ENCODE results near the gene FMNL2.

Gene FMNL2

GRCh38 chr2:152337511-152337903, 2.5 kb downstream of the FMNL2 start:
- H3K4me1 ChIP-seq (ENCODE audit: control insufficient read depth in 2 of 2, insufficient read depth in 2 of 2, low read length in 2 of 2): peaks cover 7 to 9% of the 10 kb centered on the region in 2 donors
- H3K4me3 ChIP-seq (ENCODE audit: low read length in 2 of 2): no peak overlapping the region
- no peak overlapping the region for H3K9ac ChIP-seq (ENCODE audit: low read depth in 1 of 2, low read length in 2 of 2)
- H3K36me3 ChIP-seq (ENCODE audit: control insufficient read depth in 2 of 2, insufficient read depth in 2 of 2, low read length in 2 of 2): no peaks in the 10 kb centered on the region
- H3K27me3 ChIP-seq (ENCODE audit: control insufficient read depth in 2 of 2, insufficient read depth in 2 of 2, low read length in 2 of 2): no peaks in the 10 kb centered on the region
- no peak overlapping the region for H3K27ac ChIP-seq (ENCODE audit: low read depth in 2 of 2, low read length in 2 of 2)
- no peaks in the 10 kb centered on the region for H3K9me3 ChIP-seq (ENCODE audit: control insufficient read depth in 2 of 2, low read length in 2 of 2)

GRCh38 chr2:152339556-152340286, 4.7 kb downstream of the FMNL2 start:
- H3K9me3 ChIP-seq (ENCODE audit: control insufficient read depth in 2 of 2, low read length in 2 of 2): no peaks in the 10 kb centered on the region
- H3K27ac ChIP-seq (ENCODE audit: low read depth in 2 of 2, low read length in 2 of 2): no peak overlapping the region
- H3K27me3 ChIP-seq (ENCODE audit: control insufficient read depth in 2 of 2, insufficient read depth in 2 of 2, low read length in 2 of 2): no peaks in the 10 kb centered on the region
- H3K36me3 ChIP-seq (ENCODE audit: control insufficient read depth in 2 of 2, insufficient read depth in 2 of 2, low read length in 2 of 2): no peaks in the 10 kb centered on the region
- peaks cover 7% of the 10 kb centered on the region in 2 donors for H3K4me1 ChIP-seq (ENCODE audit: control insufficient read depth in 2 of 2, insufficient read depth in 2 of 2, low read length in 2 of 2)
- H3K4me3 ChIP-seq (ENCODE audit: low read length in 2 of 2): no peak overlapping the region
- H3K9ac ChIP-seq (ENCODE audit: low read depth in 1 of 2, low read length in 2 of 2): no peak overlapping the region

DNA sequence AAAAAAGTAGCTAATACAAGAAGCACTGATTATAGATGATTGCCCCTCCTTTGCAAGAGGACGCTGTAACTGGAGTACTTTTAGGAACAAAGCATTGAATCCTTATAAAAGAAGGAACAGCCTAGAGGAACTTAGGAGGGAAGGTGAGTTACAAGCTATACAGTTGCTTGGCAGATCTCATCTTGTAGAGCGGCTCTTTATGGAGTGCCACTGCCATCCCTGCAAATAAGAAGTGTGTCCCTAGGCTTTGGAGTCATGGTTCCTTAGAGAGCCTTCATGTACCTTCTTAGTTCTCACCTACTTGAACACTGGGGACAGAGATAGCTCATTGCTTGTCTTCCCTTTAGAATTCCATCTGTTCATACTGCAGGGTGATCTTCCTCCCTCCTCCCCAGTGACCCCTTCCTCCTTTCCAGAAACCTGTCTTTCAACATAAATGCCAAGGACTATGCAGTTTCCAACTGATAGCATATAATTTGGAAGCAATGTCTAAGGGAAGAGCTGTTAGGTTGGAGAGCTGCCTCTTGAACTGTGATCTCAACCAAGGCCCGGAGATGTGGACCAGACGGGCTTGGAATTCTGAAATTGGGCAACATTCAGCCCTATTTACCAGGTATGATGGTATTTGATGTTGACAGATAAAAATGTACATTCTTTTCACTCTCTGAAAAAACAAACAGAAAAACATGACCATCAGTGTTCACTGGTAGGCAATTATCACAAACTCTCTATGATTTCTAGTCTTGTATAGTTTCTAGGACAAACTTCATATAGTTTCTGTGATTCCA, 7.5 kb downstream of the FMNL2 start:
- no peaks in the 10 kb centered on the region for H3K27me3 ChIP-seq (ENCODE audit: control insufficient read depth in 2 of 2, insufficient read depth in 2 of 2, low read length in 2 of 2)
- no peak overlapping the region for H3K27ac ChIP-seq (ENCODE audit: low read depth in 2 of 2, low read length in 2 of 2)
- H3K4me1 ChIP-seq (ENCODE audit: control insufficient read depth in 2 of 2, insufficient read depth in 2 of 2, low read length in 2 of 2): no peaks in the 10 kb centered on the region
- no peak overlapping the region for H3K4me3 ChIP-seq (ENCODE audit: low read length in 2 of 2)
- no peaks in the 10 kb centered on the region for H3K36me3 ChIP-seq (ENCODE audit: control insufficient read depth in 2 of 2, insufficient read depth in 2 of 2, low read length in 2 of 2)
- H3K9ac ChIP-seq (ENCODE audit: low read depth in 1 of 2, low read length in 2 of 2): no peak overlapping the region
- no peaks in the 10 kb centered on the region for H3K9me3 ChIP-seq (ENCODE audit: control insufficient read depth in 2 of 2, low read length in 2 of 2)

- no peaks in the 10 kb centered on the region for H3K9me3 ChIP-seq (ENCODE audit: control insufficient read depth in 2 of 2, low read length in 2 of 2)
- H3K9ac ChIP-seq (ENCODE audit: low read depth in 1 of 2, low read length in 2 of 2): no peak overlapping the region
- no peaks in the 10 kb centered on the region for H3K36me3 ChIP-seq (ENCODE audit: control insufficient read depth in 2 of 2, insufficient read depth in 2 of 2, low read length in 2 of 2)
- H3K4me1 ChIP-seq (ENCODE audit: control insufficient read depth in 2 of 2, insufficient read depth in 2 of 2, low read length in 2 of 2): no peaks in the 10 kb centered on the region
- no peaks in the 10 kb centered on the region for H3K27me3 ChIP-seq (ENCODE audit: control insufficient read depth in 2 of 2, insufficient read depth in 2 of 2, low read length in 2 of 2)
- no peak overlapping the region for H3K27ac ChIP-seq (ENCODE audit: low read depth in 2 of 2, low read length in 2 of 2)
- H3K4me3 ChIP-seq (ENCODE audit: low read length in 2 of 2): no peak overlapping the region
Observed at GRCh38 chr2:152343426-152343825, 8.5 kb downstream of the FMNL2 start.

GRCh38 chr2:152344579-152345195, 9.7 kb downstream of the FMNL2 start:
- no peak overlapping the region for H3K9ac ChIP-seq (ENCODE audit: low read depth in 1 of 2, low read length in 2 of 2)

DNA sequence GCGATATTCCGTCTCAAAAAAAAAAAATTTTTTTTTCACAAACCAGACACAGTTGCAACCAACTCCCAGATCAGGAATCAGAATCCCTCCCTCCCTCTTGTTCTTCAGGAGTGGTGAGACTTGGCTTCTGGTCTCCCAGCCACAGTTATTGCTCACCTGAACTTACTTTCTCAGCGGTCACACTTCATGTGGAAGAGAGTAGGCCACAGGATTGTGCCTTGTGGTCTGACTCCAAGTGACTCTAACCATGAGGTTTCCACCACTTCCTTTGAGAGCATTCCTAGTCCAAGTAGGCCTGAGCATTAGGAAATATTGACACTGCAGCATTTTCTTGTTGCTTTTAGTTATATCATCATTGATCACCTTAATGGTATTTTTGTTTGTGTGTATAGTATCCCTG, 12.1 kb downstream of the FMNL2 start:
- H3K36me3 ChIP-seq (ENCODE audit: control insufficient read depth in 2 of 2, insufficient read depth in 2 of 2, low read length in 2 of 2): no peaks in the 10 kb centered on the region
- no peak overlapping the region for H3K27ac ChIP-seq (ENCODE audit: low read depth in 2 of 2, low read length in 2 of 2)
- no peaks in the 10 kb centered on the region for H3K9me3 ChIP-seq (ENCODE audit: control insufficient read depth in 2 of 2, low read length in 2 of 2)
- H3K27me3 ChIP-seq (ENCODE audit: control insufficient read depth in 2 of 2, insufficient read depth in 2 of 2, low read length in 2 of 2): no peaks in the 10 kb centered on the region
- no peaks in the 10 kb centered on the region for H3K4me1 ChIP-seq (ENCODE audit: control insufficient read depth in 2 of 2, insufficient read depth in 2 of 2, low read length in 2 of 2)
- H3K4me3 ChIP-seq (ENCODE audit: low read length in 2 of 2): no peak overlapping the region
- H3K9ac ChIP-seq (ENCODE audit: low read depth in 1 of 2, low read length in 2 of 2): no peak overlapping the region

More at GRCh38 chr2:152344579-152345195, 9.7 kb downstream of the FMNL2 start:
- Histone ChIP-seq H3K27me3 (ENCODE audit: control insufficient read depth in 2 of 2, insufficient read depth in 2 of 2, low read length in 2 of 2) (no peaks in the 10 kb centered on the region), H3K4me1 (ENCODE audit: control insufficient read depth in 2 of 2, insufficient read depth in 2 of 2, low read length in 2 of 2) (no peaks in the 10 kb centered on the region), H3K27ac (ENCODE audit: low read depth in 2 of 2, low read length in 2 of 2) (no peak overlapping the region), H3K9me3 (ENCODE audit: control insufficient read depth in 2 of 2, low read length in 2 of 2) (no peaks in the 10 kb centered on the region), H3K4me3 (ENCODE audit: low read length in 2 of 2) (no peak overlapping the region), H3K36me3 (ENCODE audit: control insufficient read depth in 2 of 2, insufficient read depth in 2 of 2, low read length in 2 of 2) (no peaks in the 10 kb centered on the region)

- no peaks in the 10 kb centered on the region for H3K9me3 ChIP-seq (ENCODE audit: control insufficient read depth in 2 of 2, low read length in 2 of 2)
- H3K9ac ChIP-seq (ENCODE audit: low read depth in 1 of 2, low read length in 2 of 2): no peak overlapping the region
- H3K36me3 ChIP-seq (ENCODE audit: control insufficient read depth in 2 of 2, insufficient read depth in 2 of 2, low read length in 2 of 2): no peaks in the 10 kb centered on the region
- H3K27me3 ChIP-seq (ENCODE audit: control insufficient read depth in 2 of 2, insufficient read depth in 2 of 2, low read length in 2 of 2): no peaks in the 10 kb centered on the region
- no peak overlapping the region for H3K4me3 ChIP-seq (ENCODE audit: low read length in 2 of 2)
- H3K27ac ChIP-seq (ENCODE audit: low read depth in 2 of 2, low read length in 2 of 2): no peak overlapping the region
- H3K4me1 ChIP-seq (ENCODE audit: control insufficient read depth in 2 of 2, insufficient read depth in 2 of 2, low read length in 2 of 2): peaks cover 0 to 3% of the 10 kb centered on the region in 2 donors
Observed at GRCh38 chr2:152348388-152348787, 13.4 kb downstream of the FMNL2 start.

DNA sequence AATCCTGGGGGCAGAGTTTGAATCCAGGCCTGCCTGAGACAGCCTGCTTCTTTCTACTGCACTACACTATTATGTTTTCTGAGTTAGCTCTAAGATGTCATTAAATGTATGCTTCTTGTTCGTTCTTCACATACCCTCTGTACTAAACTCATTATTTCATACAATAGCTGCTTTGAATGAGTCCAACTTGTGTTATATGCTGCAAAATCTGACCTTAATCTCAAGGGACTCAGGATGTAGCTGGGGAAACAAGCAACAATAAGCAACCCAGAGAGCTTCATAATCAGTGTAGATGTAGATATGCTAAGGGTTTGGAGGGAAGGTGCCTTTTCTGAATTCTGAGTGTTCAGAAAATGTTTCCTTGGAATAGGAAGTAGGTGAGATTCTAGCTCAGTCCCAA, 14.4 kb downstream of the FMNL2 start:
- no peak overlapping the region for H3K27ac ChIP-seq (ENCODE audit: low read depth in 2 of 2, low read length in 2 of 2)
- H3K4me1 ChIP-seq (ENCODE audit: control insufficient read depth in 2 of 2, insufficient read depth in 2 of 2, low read length in 2 of 2): peaks cover 0 to 3% of the 10 kb centered on the region in 2 donors
- no peaks in the 10 kb centered on the region for H3K9me3 ChIP-seq (ENCODE audit: control insufficient read depth in 2 of 2, low read length in 2 of 2)
- no peaks in the 10 kb centered on the region for H3K36me3 ChIP-seq (ENCODE audit: control insufficient read depth in 2 of 2, insufficient read depth in 2 of 2, low read length in 2 of 2)
- no peaks in the 10 kb centered on the region for H3K27me3 ChIP-seq (ENCODE audit: control insufficient read depth in 2 of 2, insufficient read depth in 2 of 2, low read length in 2 of 2)
- H3K9ac ChIP-seq (ENCODE audit: low read depth in 1 of 2, low read length in 2 of 2): no peak overlapping the region
- H3K4me3 ChIP-seq (ENCODE audit: low read length in 2 of 2): no peak overlapping the region

DNA sequence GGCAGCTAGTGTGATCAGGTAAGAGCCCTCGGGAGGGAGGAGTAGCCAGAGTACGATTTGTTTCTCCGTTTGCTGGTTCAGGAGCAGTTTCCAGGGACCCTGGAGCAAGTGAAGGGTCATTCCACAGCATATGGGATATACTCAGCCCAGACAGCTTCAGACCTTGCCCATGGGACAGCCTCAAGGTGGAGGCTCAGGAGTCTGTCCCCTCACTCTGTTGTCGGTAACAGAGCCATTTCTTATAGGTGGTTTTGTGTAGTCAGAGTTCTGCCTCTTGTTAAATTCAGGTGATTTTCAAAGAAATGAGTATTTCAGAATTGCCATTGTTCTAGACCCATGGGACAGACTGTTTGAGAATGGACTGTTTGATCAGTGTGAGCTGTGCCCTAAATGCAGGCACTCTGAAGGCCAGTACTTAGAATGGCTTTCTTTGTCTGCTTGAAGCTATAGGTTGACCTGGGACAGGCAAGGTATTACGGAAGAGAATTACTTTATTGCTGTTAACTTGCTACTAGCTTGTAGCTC, 15.2 kb downstream of the FMNL2 start:
- no peaks in the 10 kb centered on the region for H3K9me3 ChIP-seq (ENCODE audit: control insufficient read depth in 2 of 2, low read length in 2 of 2)
- no peaks in the 10 kb centered on the region for H3K36me3 ChIP-seq (ENCODE audit: control insufficient read depth in 2 of 2, insufficient read depth in 2 of 2, low read length in 2 of 2)
- no peak overlapping the region for H3K9ac ChIP-seq (ENCODE audit: low read depth in 1 of 2, low read length in 2 of 2)
- no peak overlapping the region for H3K4me3 ChIP-seq (ENCODE audit: low read length in 2 of 2)
- peaks cover 0 to 3% of the 10 kb centered on the region in 2 donors for H3K4me1 ChIP-seq (ENCODE audit: control insufficient read depth in 2 of 2, insufficient read depth in 2 of 2, low read length in 2 of 2)
- H3K27ac ChIP-seq (ENCODE audit: low read depth in 2 of 2, low read length in 2 of 2): no peak overlapping the region
- no peaks in the 10 kb centered on the region for H3K27me3 ChIP-seq (ENCODE audit: control insufficient read depth in 2 of 2, insufficient read depth in 2 of 2, low read length in 2 of 2)

DNA sequence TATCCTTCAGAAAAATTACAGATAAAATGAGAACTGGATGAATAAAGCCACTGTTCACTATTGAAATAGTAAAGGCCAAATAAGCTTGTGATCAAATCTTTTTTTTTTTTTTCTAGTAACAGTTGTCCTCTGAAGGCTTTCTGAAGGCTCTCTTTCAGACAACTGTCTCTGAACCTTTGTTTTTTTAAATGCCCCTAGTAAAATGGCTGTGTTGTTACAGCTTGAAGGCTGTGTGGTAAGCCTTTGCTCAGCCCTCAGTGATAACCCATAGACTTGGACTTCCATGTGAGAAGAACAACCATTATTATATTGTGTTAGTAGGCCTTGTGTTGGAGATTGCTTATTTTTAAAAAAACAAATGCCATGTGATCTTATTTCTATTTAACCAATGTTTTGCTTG, 17.6 kb downstream of the FMNL2 start:
- Histone ChIP-seq H3K4me1 (ENCODE audit: control insufficient read depth in 2 of 2, insufficient read depth in 2 of 2, low read length in 2 of 2) (peaks cover 0 to 3% of the 10 kb centered on the region in 2 donors), H3K4me3 (ENCODE audit: low read length in 2 of 2) (no peak overlapping the region), H3K9me3 (ENCODE audit: control insufficient read depth in 2 of 2, low read length in 2 of 2) (no peaks in the 10 kb centered on the region), H3K27me3 (ENCODE audit: control insufficient read depth in 2 of 2, insufficient read depth in 2 of 2, low read length in 2 of 2) (no peaks in the 10 kb centered on the region), H3K27ac (ENCODE audit: low read depth in 2 of 2, low read length in 2 of 2) (no peak overlapping the region), H3K9ac (ENCODE audit: low read depth in 1 of 2, low read length in 2 of 2) (no peak overlapping the region), H3K36me3 (ENCODE audit: control insufficient read depth in 2 of 2, insufficient read depth in 2 of 2, low read length in 2 of 2) (no peaks in the 10 kb centered on the region)
